HG03565 (cell line): ENCODE results near the gene PNPLA6.
"Not testable (repeated sequence)": the region's sequence is repeated elsewhere in the genome, so short reads cannot be mapped to it uniquely, and the experiment has no call there.

Source experiments
- ATAC-seq: cut with Tn5 transposase; IDR thresholded peaks from one replicate; pipeline ENCODE4 v1.9.1; 2021; ENCODE audit warnings: mild to moderate bottlenecking, moderate library complexity; ENCODE audit not compliant: unreplicated experiment

PNPLA6 gene

DNA sequence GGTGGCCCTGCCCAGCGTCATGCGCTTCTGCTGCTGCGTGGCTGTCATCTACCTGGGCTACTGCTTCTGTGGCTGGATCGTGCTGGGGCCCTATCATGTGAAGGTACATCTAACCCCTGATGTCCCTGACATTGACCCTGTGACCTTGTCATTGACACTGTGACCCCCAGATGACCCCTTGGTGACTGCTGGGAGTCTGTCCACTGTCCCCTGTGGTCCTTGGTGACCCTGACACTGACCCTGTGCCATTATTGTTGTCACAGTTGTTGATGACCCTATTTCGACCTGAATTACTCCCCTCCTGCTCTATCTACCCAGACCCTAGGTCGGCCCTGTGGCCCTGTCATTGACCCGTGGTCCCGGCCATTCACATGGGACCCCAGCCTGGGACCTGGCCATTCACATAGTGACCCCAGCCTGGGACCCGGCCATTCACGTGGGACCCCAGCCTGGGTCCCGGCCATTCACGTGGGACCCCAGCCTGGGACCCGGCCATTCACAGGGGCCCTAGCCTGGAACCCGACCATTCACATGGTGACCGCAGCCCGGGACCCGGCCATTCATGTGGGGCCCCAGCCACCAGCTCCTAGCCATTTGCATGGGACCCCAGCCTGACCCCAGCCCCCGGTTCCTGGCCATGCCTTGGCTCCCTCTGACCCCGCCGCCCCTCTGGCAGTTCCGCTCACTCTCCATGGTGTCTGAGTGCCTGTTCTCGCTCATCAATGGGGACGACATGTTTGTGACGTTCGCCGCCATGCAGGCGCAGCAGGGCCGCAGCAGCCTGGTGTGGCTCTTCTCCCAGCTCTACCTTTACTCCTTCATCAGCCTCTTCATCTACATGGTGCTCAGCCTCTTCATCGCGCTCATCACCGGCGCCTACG, 5.7 kb upstream of the PNPLA6 start:
- ATAC-seq, result no peak

DNA sequence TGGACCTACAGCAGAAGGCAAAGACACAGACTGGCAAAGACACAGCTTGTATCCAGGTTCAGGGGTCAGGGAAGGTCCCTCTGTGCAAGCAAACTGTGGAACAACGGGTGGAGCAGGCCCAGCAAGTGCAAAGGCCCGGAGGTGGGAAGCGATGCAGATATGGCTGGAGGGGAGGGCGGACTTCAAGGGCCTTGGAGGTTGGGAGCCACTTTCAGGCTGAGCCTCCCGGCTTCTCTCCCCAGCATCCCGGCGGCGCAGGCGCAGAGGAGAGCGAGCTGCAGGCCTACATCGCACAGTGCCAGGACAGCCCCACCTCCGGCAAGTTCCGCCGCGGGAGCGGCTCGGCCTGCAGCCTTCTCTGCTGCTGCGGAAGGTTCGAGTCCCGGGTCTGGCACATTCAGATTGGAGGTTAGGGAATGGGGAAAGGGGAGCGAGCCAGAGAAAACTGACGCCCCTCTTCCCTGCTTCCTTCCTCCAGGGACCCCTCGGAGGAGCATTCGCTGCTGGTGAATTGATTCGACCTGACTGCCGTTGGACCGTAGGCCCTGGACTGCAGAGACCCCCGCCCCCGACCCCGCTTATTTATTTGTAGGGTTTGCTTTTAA, 2.1 kb upstream of the PNPLA6 start:
- ATAC-seq, result no peak

DNA sequence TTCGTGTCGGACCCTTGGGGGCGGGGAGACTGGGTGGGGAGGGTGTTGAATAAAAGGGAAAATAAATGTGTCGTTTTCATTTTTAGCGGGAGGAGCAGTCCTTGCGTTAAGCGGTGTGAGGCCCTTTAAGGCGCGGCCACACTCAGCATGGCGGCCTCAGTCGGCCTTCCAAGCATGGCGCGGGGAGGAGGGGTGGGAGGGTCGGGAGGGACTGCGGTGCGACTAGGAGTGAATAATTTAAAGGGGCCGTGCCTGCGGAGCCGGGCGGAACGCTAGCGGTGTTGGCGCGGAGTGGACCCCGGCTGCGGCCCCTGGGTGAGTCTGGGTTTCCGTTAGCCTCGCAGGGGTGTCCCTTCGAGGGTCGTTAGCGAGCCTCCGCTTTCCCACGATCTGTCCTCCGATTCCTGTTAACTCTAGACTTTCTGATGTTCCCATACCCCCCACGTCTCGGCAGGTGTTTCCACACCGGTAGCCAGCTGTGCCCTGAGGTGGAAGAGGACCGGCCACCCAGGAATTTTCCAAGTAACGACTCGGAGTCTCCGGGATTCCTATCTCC, 1.5 kb upstream of the PNPLA6 start:
- peak; percentile 29 for ATAC-seq

DNA sequence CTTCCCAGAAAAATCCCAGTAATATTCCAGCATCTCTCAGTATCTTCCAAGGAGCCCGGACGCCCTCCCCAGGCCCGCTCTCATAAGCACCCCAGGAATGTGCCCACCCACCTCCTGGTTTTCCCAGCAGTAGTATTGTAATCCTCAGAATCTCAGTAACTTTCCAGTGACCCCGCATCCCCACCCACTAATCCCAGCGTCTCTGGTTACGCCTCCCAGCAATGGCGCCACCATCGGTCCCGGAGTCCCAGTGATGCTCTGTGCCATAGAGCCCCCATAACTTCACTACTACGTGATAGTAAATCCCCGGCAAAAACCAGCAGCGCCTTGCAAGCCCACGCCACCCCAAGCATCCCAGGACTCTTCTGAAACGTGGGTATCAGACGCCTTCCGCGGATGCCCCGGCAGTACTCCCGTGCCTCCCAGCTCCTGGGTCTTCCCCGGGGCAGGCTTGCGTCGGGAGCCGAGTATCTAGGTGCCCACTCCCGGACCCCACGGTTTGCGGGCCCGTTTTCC, 928 bp upstream of the PNPLA6 start:
- ATAC-seq, result no peak

DNA sequence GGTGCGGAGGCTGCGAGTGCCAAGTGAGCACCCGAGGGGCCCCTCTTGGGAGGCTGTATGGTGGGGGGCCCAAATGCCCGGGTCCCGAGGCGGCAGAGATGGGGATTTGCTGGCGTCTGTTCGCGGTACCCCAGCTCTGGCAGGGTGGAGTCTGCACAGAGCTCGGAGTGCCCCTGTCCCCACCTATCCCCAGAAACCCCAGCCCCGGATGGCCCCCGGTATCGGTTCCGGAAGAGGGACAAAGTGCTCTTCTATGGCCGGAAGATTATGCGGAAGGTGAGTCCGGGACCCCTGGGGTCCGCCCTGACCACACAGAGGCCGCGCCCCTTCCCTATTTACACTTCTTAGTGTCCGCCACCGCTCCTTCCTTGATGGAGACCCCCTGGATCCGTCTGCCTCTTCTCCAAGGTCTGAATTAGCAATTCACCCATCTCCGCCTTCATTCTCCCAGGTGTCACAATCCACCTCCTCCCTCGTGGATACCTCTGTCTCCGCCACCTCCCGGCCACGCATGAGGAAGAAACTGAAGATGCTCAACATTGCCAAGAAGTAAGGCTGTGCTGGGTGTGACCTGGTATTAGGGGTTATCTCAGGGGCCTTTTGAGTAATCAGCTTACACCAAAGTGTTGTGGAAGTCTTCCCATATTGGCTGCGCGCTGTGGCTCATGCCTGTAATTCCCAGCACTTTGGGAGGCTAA, 630 bp downstream of the PNPLA6 start:
- ATAC-seq, result no peak

DNA sequence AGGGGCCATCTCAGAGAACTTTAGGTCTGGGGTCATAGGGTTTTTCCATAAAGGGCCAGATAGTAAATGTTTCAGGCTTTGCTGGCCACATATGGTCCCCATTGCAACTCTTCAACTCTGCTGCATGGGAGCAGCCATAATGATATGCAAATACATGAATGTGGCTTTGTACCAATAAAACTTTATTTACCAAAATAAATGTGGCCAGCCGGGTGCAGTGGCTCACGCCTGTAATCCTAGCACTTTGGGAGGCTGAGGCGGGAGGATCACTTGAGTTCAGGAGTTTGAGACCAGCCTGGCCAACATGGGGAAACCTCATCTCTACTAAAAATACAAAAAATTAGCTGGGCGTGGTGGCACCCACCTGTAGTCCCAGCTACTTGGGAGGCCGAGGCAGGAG, 3.5 kb downstream of the PNPLA6 start:
- ATAC-seq, result not testable (repeated sequence)

DNA sequence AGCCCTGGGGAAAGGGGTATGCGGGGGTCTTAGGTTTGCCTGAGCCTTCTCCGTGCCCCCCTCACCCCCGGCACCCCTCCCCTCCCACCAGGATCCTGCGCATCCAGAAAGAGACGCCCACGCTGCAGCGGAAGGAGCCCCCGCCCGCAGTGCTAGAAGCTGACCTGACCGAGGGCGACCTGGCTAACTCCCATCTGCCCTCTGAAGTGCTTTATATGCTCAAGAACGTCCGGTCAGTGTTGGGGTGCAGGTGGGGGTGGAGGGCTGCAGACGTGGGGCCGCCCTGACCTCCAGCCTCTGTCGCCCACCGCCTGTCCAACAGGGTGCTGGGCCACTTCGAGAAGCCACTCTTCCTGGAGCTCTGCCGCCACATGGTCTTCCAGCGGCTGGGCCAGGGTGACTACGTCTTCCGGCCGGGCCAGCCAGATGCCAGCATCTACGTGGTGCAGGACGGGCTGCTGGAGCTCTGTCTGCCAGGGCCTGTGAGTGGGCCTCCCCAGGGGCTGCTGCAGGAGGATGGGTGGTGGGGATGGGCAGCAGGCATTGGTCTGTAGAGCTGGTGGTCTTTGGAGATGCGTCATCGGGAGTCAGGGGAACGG, 4.4 kb downstream of the PNPLA6 start:
- no peak for ATAC-seq

DNA sequence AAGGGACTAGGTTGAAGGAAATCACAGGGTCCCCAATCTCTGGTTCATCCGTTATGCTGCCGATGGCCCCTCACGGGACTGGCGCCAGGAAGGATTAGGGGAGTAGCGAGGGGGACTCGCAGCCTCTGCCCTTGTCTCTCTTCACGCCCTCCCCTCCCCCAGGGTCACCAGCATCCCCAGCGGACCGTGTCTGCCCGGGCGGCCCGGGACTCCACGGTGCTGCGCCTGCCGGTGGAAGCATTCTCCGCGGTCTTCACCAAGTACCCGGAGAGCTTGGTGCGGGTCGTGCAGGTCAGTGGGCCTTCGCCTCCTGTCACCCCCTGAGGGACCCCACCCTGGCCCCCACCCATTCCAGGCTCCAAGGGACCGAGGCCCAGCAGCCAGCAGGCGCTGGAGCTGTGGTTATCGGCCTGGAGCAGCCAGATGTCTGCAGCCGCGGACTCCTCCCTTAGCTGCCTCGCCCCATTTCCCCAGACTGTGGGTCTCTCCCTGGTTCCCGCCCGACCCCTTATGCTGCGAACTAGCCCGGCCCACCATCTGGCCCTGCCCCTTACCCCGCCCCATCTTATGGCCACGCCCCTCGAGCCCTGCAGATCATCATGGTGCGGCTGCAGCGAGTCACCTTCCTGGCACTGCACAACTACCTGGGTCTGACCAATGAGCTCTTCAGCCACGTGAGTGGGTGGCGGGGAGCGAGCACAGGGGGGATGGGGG, 5.4 kb downstream of the PNPLA6 start:
- no peak for ATAC-seq

DNA sequence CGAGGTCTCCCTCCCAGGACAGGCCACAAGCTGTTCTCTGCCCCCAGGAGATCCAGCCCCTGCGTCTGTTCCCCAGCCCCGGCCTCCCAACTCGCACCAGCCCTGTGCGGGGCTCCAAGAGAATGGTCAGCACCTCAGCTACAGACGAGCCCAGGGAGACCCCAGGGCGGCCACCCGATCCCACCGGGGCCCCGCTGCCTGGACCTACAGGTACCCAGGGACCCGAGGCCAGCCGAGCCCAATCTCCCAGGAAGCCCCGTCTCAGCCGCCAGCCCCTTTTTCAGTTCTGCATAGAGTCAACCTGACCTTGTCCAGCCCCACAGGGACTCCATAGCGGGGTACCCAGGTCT, 5.9 kb downstream of the PNPLA6 start:
- ATAC-seq, result no peak

DNA sequence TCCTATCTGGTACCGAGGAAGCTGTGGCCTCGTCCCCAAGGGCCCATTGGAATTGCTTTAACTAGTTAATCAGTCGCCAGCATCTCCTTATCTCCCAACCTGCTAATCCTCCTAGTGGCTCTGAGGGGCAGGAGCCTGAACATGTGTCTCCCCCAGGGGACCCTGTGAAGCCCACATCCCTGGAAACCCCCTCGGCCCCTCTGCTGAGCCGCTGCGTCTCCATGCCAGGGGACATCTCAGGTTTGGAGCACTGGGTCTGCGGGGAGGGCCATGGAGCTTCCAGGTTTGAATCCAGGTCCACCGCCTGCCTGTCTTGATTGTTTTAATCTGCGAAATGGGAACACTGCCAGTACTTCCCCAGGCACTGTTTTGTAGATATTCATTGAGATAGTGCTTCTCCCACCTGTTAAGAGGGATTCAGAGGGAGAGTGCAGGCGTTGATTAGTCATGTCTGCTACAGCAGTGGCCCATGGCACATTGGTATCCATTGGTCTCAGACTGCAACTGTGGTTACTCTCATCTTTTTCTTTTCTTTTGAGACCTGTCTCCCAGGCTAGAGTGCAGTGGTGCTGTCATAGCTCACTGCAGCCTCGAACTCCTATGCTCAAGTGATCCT, 6.4 kb downstream of the PNPLA6 start:
- ATAC-seq, result no peak

DNA sequence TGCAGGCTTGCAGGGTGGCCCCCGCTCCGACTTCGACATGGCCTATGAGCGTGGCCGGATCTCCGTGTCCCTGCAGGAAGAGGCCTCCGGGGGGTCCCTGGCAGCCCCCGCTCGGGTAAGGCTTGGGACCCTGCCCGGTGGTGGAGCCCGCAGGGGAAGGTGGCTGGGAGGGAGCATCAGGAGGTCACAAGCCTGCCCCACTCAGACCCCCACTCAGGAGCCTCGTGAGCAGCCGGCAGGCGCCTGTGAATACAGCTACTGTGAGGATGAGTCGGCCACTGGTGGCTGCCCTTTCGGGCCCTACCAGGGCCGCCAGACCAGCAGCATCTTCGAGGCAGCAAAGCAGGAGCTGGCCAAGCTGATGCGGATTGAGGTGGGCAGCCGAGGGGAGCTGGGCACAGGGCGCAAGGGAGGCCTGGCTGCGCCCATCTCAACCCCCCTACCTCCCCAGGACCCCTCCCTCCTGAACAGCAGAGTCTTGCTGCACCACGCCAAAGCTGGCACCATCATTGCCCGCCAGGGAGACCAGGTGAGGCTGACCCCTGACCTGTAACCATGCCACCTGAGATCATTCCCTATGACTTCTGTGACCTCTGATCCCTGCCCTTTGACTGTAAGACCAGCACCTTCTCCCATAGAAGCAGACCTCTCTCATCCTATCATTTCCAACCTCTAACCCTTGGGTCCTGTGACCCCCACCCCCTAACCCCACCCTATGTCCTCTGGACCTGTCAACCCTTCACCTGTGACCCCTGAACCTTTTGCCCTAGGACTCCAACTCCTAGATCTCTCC, 7.2 kb downstream of the PNPLA6 start:
- ATAC-seq, result no peak

DNA sequence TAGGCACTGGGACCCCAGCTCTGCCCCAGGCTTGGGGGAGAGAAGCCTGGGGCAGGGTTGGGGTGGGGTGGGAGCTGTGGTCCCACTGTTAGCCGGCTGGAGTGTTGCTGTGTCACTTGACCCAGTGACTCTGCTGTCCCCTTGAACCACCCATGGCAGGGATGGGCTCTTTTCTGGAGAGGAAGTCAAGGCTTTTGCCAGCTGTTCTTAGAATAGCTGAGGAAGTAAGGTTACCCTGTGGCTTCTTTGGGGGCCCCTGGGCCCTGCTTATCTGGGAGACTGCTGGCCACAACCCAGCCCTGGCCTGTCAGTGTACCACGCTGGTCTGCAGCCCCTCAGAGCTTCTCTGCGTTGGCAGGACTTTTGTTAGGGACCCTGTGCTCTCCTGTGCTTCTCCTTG, 9.1 kb downstream of the PNPLA6 start:
- no peak for ATAC-seq

DNA sequence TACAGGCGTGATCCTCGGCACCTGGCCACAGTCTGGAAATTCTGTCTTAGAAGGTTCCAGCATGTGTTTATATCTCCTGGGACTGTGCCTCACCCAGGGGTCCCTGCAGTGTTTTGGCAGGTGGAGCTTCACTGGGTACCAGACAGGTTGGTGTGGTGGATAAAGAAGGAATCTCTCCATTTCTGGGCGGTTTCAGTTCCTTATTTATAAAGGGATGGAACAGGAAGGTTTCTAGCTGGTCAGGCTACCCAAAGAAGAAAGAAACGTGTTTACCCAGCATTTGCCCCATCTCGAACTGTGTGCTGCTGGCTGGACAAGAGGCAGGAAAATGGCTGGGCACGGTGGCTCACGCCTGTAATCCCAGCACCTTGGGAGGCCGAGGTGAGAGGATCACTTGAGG, 9.8 kb downstream of the PNPLA6 start:
- no peak for ATAC-seq

DNA sequence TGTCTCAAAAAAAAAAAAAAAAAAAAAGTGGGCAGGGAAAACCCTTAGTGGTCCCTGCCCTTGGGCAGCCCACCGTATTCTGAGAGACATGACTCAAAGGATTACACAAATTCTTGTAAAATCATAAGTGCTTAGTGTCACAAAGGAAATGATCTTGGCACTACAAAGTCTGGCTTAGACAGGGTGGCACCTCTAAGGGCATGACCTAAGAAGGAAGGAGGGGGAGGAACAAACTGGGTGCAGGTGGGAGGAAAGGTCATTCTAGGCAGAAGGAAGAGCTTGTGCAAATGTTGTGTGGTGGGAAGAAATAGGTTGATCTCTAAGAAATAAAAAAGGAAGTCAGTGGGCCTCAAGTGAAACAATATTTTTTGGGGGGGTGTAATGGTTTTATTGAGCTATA, 10.4 kb downstream of the PNPLA6 start:
- ATAC-seq, result no peak

DNA sequence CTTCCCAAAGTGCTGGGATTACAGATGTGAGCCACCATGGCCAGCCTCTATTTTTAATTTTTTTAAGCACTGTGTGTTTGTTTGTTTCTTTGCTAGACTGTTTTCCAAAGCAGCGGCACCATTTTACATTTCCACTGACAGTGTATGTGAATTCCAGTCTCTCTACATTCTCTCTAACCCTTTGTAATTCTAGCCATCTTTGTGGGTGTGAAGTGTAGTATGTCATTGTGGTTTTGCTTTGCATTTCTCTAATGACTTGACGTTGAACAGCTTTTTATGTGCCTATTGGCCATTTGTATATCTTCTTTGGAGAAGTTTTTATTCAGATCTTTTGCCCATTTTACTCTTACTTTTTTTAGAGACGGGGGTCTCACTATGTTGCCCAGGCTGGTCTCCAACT, 11.6 kb downstream of the PNPLA6 start:
- no peak for ATAC-seq

DNA sequence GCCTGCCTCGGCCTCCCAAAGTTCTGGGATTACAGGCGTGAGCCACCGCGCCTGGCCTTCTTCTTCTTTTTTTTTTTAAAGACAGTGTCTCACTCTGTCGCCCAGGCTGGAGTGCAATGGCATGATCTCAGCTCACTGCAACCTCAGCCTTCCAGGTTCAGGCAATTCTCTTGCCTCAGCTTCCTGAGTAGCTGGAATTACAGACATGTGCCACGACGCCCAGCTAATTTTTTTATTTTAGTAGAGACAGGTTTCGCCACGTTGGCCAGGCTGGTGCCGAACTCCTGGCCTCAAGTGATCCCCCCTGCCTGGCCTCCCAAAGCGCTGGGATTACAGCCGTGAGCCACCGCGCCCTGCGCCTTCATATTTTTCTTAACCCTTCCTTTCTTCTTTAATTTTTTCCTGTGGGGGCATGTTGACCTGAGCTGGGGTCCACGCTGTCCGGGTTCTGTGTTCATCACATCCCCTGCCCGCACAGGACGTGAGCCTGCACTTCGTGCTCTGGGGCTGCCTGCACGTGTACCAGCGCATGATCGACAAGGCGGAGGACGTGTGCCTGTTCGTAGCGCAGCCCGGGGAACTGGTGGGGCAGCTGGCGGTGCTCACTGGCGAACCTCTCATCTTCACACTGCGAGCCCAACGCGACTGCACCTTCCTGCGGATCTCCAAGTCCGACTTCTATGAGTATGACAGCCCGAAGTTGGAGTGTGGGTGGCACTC, 14.1 kb downstream of the PNPLA6 start:
- ATAC-seq, result no peak

DNA sequence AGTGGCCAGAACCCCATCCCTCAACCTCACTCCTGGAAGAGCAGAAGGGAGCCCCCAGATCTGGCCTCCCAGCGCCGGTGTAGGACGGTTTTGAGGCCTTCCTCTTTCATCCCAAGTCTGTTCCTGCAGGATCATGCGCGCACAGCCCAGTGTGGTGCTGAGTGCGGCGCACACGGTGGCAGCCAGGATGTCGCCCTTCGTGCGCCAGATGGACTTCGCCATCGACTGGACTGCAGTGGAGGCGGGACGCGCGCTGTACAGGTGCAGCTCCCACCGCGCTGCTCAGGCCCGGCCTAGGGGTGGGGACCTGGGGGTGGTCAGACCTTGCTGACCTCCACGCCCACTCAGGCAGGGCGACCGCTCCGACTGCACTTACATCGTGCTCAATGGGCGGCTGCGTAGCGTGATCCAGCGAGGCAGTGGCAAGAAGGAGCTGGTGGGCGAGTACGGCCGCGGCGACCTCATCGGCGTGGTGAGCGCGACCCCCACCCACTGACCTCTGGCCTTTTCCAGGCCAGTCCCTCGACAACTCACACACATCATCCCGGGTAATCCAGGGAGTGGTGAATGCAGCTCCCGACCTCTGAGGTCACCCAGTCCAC, 14.8 kb downstream of the PNPLA6 start:
- no peak for ATAC-seq
